CD14-positive monocyte (primary cell): Measurements from ENCODE around the gene RAB19. TPM values are rescaled to one million over a fixed set of nuclear protein-coding genes. Genes with fewer than 3 reads are reported as not detected.

Experiments used
- DNase-seq, 3 donors: peaks; one replicate each; pipeline ENCODE4 v3.0.0-alpha.2; 2011 to 2022
- H2AFZ ChIP-seq: 2 replicates; pipeline ENCODE4 v1.6.0; 2012; ENCODE audit warnings: mild to moderate bottlenecking, low read depth, low read length, inconsistent platforms; ENCODE audit not compliant: insufficient read depth, poor library complexity, severe bottlenecking
- H3K27ac ChIP-seq, 2 donors: 1 replicate in 1 of 2; 2 replicates in 1 of 2; pipeline ENCODE4 v1.5.1; 2012 to 2013; ENCODE audit warnings: low read length in 2 of 2, control low read depth in 1 of 2, inconsistent platforms in 1 of 2, low read depth in 1 of 2, mild to moderate bottlenecking in 1 of 2
- H3K27me3 ChIP-seq, 2 donors: one replicate each; pipeline versions ENCODE4 v1.6.0 to v1.6.1; 2011 to 2013; ENCODE audit warnings: low read length in 2 of 2; ENCODE audit not compliant: control insufficient read depth in 2 of 2, insufficient read depth in 2 of 2
- H3K36me3 ChIP-seq, 2 donors: replicated peaks in 1 of 2; 1 replicate in 1 of 2; 2 replicates in 1 of 2; pipeline versions ENCODE4 v1.5.1 to v1.6.1; 2012 to 2013; ENCODE audit warnings: low read length in 2 of 2, control low read depth in 1 of 2, inconsistent platforms in 1 of 2, mild to moderate bottlenecking in 1 of 2; ENCODE audit not compliant: insufficient read depth in 2 of 2, control insufficient read depth in 1 of 2
- H3K4me1 ChIP-seq, 2 donors: 1 replicate in 1 of 2; 2 replicates in 1 of 2; pipeline versions ENCODE4 v1.5.1 to v1.6.1; 2012 to 2013; ENCODE audit warnings: low read length in 2 of 2, control low read depth in 1 of 2, inconsistent platforms in 1 of 2, mild to moderate bottlenecking in 1 of 2, moderate library complexity in 1 of 2; ENCODE audit not compliant: insufficient read depth in 2 of 2, control insufficient read depth in 1 of 2
- H3K4me2 ChIP-seq: replicated peaks from 2 replicates; pipeline ENCODE3; 2012; ENCODE audit warnings: low read length, moderate library complexity, mild to moderate bottlenecking; ENCODE audit not compliant: poor library complexity, severe bottlenecking; ENCODE audit errors: extremely low read depth
- H3K4me3 ChIP-seq, 3 experiments: fragments of 200-600 bp in 1 of 3; sonication (generic) in 1 of 3; replicated peaks in 1 of 3; 1 replicate in 2 of 3; 2 replicates in 1 of 3; pipeline ENCODE4 v1.5.1; 2011 to 2013; ENCODE audit warnings: low read length in 3 of 3, mild to moderate bottlenecking in 3 of 3, control low read depth in 2 of 3, low read depth in 2 of 3, inconsistent platforms in 1 of 3, moderate library complexity in 1 of 3
- H3K79me2 ChIP-seq: 2 replicates; pipeline ENCODE4 v1.6.0; 2012; ENCODE audit warnings: mild to moderate bottlenecking, control low read depth, inconsistent platforms, low read length, moderate library complexity; ENCODE audit not compliant: insufficient read depth
- H3K9ac ChIP-seq: 2 replicates; pipeline ENCODE4 v1.6.0; 2017; ENCODE audit warnings: low read length, mild to moderate bottlenecking; ENCODE audit not compliant: insufficient read depth, poor library complexity, severe bottlenecking
- H3K9me3 ChIP-seq, 2 donors: replicated peaks in 1 of 2; 1 replicate in 1 of 2; 2 replicates in 1 of 2; pipeline versions ENCODE4 v1.5.1 to v1.6.1; 2012 to 2013; ENCODE audit warnings: low read length in 2 of 2, control low read depth in 1 of 2; ENCODE audit not compliant: control insufficient read depth in 1 of 2, insufficient read depth in 1 of 2
- H4K20me1 ChIP-seq: 2 replicates; pipeline ENCODE4 v1.6.0; 2012; ENCODE audit warnings: mild to moderate bottlenecking, low read length, control low read depth, moderate library complexity; ENCODE audit not compliant: insufficient read depth
- H3K27ac Mint-ChIP-seq, 7 donors: one replicate each; pipeline ENCODE4 v1.8.0; 2020; ENCODE audit warnings: mild to moderate bottlenecking in 7 of 7, mixed read lengths in 7 of 7, moderate library complexity in 6 of 7, inconsistent platforms in 2 of 7
- H3K27me3 Mint-ChIP-seq, 3 donors: one replicate each; pipeline ENCODE4 v1.8.0; 2021 to 2022; ENCODE audit warnings: low read depth in 3 of 3, mild to moderate bottlenecking in 3 of 3, mixed read lengths in 3 of 3, moderate library complexity in 3 of 3, inconsistent platforms in 1 of 3
- H3K36me3 Mint-ChIP-seq, 2 donors: one replicate each; pipeline ENCODE4 v1.8.0; 2020; ENCODE audit warnings: mixed read lengths in 2 of 2, inconsistent platforms in 1 of 2, mild to moderate bottlenecking in 1 of 2
- H3K4me1 Mint-ChIP-seq: one replicate; pipeline ENCODE4 v1.8.0; 2020; ENCODE audit warnings: mild to moderate bottlenecking, mixed read lengths
- H3K4me3 Mint-ChIP-seq, 2 donors: one replicate each; pipeline ENCODE4 v1.8.0; 2020; ENCODE audit warnings: mild to moderate bottlenecking in 2 of 2, mixed read lengths in 2 of 2, moderate library complexity in 1 of 2
- H3K9me3 Mint-ChIP-seq, 7 donors: one replicate each; pipeline ENCODE4 v1.8.0; 2020 to 2022; ENCODE audit warnings: mixed read lengths in 7 of 7, mild to moderate bottlenecking in 6 of 7, moderate library complexity in 6 of 7, inconsistent platforms in 2 of 7
- WGBS: methylation state at CpG from one replicate; pipeline ENCODE4 v1.1.5; 2013; ENCODE audit warnings: missing lambda C conversion rate; ENCODE audit not compliant: insufficient coverage; 5-methylcytosine and 5-hydroxymethylcytosine counted together
- intact Hi-C, 2 donors: fragments of 100-400 bp; cut with micrococcal nuclease; formaldehyde crosslinking; loops; one replicate each; pipeline versions ENCODE4 v1.15.0 to v1.15.1; 2023
- polyA plus RNA-seq, 3 donors: library from polyadenylated mRNA; depleted of rRNA in 1 of 3; unstranded in 2 of 3; stranded (reverse) in 1 of 3; fragments of 300-500 nt in 2 of 3; fragments of >200 nt in 1 of 3; fragmentation: Illumina TruSeq in 2 of 3; gene quantifications; 1 replicate in 2 of 3; 2 replicates in 1 of 3; pipeline ENCODE4 v1.2.3, GENCODE V29; 2012 to 2021
- small RNA-seq: library from RNA; depleted of rRNA; stranded (forward); fragments of <200 nt; gene quantifications from one replicate; pipeline ENCODE3, GENCODE V24; 2012; ENCODE audit warnings: low read depth; ENCODE audit not compliant: insufficient read length
- TF ChIP-seq, protein P1 (sequence below): fragments of 200-600 bp; IDR thresholded peaks from one replicate; pipeline ENCODE4 v1.8.0; 2022; ENCODE audit warnings: antibody characterized with exemption, mild to moderate bottlenecking

RAB19 gene
- polyA plus RNA-seq, 3 donors, result not detected

DNA sequence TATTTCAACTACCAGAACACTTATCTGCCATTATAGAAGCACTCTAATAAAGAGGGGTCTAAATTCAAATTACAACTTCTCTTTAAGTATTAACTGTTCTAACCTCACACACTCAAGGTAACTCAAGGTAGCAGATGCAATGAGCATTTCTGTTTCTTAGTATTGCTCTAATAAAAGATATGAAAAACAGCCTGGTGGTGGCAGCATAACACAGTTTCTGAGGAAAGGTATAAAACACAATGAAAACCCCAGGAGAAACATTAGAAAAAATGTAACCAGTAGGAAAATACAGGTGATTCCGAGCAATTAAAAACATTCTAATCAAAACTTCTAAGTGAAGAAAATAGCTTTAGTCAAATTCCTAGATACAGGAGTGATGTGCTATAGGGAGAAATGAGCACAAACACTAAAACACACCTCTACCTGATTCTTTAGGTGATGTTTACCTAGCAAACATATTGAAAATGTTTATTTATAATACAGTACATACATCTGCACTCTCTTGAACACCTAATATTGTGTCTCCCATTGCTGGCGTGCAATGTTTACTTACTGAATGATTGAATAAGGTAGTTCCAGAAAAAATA lies 72.0 kb downstream of the RAB19 start:
- intact Hi-C loops, result loop anchor here (5.0 to 10.0 kb wide), 3 partner anchors 446 to 1111 kb away; partner anchors contain the start of genes BRAF (in 2 of the 2) and MRPS33 (in 1 of the 2)
- no peak overlapping the region for H3K4me2 ChIP-seq
- Mint-ChIP-seq H3K36me3 (peaks cover 13 to 33% of the 10 kb centered on the region in 2 donors), H3K27me3 (no peaks in the 10 kb centered on the region), H3K27ac (peak overlapping the region in 4 of 7 donors; percentile 25 to 91 (median 30)), H3K4me1 (peaks cover 35% of the 10 kb centered on the region), H3K9me3 (peaks cover 0 to 2% (median 0%) of the 10 kb centered on the region in 7 donors), H3K4me3 (no peak overlapping the region)
- no peak overlapping the region for H3K27ac ChIP-seq
- peaks cover 84% of the 10 kb centered on the region for H3K79me2 ChIP-seq
- WGBS, result no CpG with 5 or more reads among the region's 2 CpGs
- H3K4me1 ChIP-seq, result peaks cover 22% of the 10 kb centered on the region in 2 donors
- no peak overlapping the region for H3K9ac ChIP-seq
- TF ChIP-seq, protein P1, sequence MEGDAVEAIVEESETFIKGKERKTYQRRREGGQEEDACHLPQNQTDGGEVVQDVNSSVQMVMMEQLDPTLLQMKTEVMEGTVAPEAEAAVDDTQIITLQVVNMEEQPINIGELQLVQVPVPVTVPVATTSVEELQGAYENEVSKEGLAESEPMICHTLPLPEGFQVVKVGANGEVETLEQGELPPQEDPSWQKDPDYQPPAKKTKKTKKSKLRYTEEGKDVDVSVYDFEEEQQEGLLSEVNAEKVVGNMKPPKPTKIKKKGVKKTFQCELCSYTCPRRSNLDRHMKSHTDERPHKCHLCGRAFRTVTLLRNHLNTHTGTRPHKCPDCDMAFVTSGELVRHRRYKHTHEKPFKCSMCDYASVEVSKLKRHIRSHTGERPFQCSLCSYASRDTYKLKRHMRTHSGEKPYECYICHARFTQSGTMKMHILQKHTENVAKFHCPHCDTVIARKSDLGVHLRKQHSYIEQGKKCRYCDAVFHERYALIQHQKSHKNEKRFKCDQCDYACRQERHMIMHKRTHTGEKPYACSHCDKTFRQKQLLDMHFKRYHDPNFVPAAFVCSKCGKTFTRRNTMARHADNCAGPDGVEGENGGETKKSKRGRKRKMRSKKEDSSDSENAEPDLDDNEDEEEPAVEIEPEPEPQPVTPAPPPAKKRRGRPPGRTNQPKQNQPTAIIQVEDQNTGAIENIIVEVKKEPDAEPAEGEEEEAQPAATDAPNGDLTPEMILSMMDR, result peak; percentile 75
- no peaks in the 10 kb centered on the region for H3K9me3 ChIP-seq
- no peak overlapping the region for H2AFZ ChIP-seq
- DNase-seq, result peak; percentile 17 to 55 (median 23)
- no peaks in the 10 kb centered on the region for H3K27me3 ChIP-seq
- H4K20me1 ChIP-seq, result peaks cover 69% of the 10 kb centered on the region
- no peak overlapping the region for H3K4me3 ChIP-seq
- peaks cover 12 to 15% of the 10 kb centered on the region in 2 donors for H3K36me3 ChIP-seq

DNA sequence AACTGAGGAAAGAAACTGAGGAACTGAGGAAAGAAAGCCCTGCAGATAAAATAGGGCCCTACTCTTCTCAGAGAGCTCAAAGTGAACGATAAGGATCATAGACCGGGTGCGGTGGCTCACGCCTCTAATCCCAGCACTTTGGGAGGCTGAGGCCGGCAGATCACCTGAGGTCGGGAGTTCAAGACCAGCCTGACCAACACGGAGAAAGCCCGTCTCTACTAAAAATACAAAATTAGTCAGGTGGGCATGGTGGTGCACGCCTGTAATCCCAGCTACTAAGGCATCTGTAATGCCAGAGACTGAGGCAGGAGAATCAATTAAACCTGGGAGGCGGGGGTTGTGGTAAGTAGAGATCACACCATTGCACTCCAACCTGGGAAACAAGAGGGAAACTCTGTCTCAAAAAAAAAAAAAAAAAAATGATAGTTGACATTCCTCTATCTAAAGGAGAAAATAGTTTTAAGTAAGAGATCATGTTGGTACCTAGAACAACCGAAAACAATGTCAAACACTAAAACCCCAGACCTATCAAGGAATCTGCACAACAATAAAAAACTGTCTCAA lies 72.9 kb downstream of the RAB19 start:
- Mint-ChIP-seq H3K4me3 (peak overlapping the region; percentile 92 to 98), H3K9me3 (peaks cover 0 to 2% (median 0%) of the 10 kb centered on the region in 7 donors), H3K36me3 (peaks cover 8 to 25% of the 10 kb centered on the region in 2 donors), H3K4me1 (peaks cover 35% of the 10 kb centered on the region), H3K27me3 (no peaks in the 10 kb centered on the region), H3K27ac (peak overlapping the region; percentile 91 to 98 (median 98))
- Histone ChIP-seq H4K20me1 (peaks cover 59% of the 10 kb centered on the region), H3K4me2 (peak overlapping the region; percentile 68), H3K4me1 (peaks cover 22% of the 10 kb centered on the region in 2 donors), H3K27ac (peak overlapping the region; percentile 61 to 96), H3K79me2 (peaks cover 74% of the 10 kb centered on the region), H3K9ac (no peak overlapping the region), H3K4me3 (peak overlapping the region in 1 of 3 experiments; percentile 99), H3K36me3 (peaks cover 3 to 6% of the 10 kb centered on the region in 2 donors), H2AFZ (no peak overlapping the region), H3K9me3 (no peaks in the 10 kb centered on the region), H3K27me3 (no peaks in the 10 kb centered on the region)
- WGBS, result 89% methylated on average over 4 of the region's 11 CpGs
- intact Hi-C loops, result loop anchor here (5.0 to 10.0 kb wide), 3 partner anchors 446 to 1112 kb away; partner anchors contain the start of genes BRAF (in 2 of the 2) and MRPS33 (in 1 of the 2)
- TF ChIP-seq, protein P1, result no peak
- DNase-seq, result no peak

Small RNA genes lying within 50 kb of the gene (small RNA-seq; reads per million reads assigned to genes)
- gene RNA5SP247 (not detected), gene RNA5SP248 (35.7 reads per million, percentile 92 among the genes with 10 or more reads in this experiment)

Other genes starting within 250 kb of the RAB19 start
- gene KDM7A, start 227.1 kb upstream of the RAB19 start, polyA plus RNA-seq, result 10 to 100 TPM in 1 of 3 donors, 1 to 10 TPM in 2; 4.9 to 37.9 (median 7.9) TPM
- 10 to 100 TPM in 1 of 3 donors, 1 to 10 TPM in 2; 3.1 to 26.1 (median 5.2) TPM for gene SLC37A3, start 5.5 kb upstream of the RAB19 start, polyA plus RNA-seq
- gene MKRN1, start 75.4 kb downstream of the RAB19 start, polyA plus RNA-seq, result 100 to 1,000 TPM in 2 of 3 donors, 10 to 100 TPM in 1; 88.4 to 160 (median 127) TPM
- not detected for gene DENND2A, start 236.8 kb downstream of the RAB19 start, polyA plus RNA-seq